OCI-LY1 (cell line): Measurements from ENCODE around the gene KRT28.

Experiments used
- H2AFZ ChIP-seq: fragments of 200-600 bp; sonication (generic), shearing (Covaris generic); 2 replicates; pipeline ENCODE4 v1.6.0; 2014; ENCODE audit warnings: antibody characterized with exemption, mild to moderate bottlenecking, low read length
- H3F3A ChIP-seq: fragments of 200-600 bp; sonication (generic), shearing (Covaris generic); 2 replicates; pipeline ENCODE4 v1.6.0; 2014; ENCODE audit warnings: mild to moderate bottlenecking, antibody characterized with exemption, low read length, moderate library complexity; ENCODE audit not compliant: insufficient read depth
- H3K27ac ChIP-seq: fragments of 200-600 bp; sonication (generic); 2 replicates; pipeline ENCODE4 v1.5.1; 2014; ENCODE audit warnings: low read length, mixed run types, mild to moderate bottlenecking, low read depth; ENCODE audit not compliant: poor library complexity, severe bottlenecking
- H3K27me3 ChIP-seq: fragments of 200-600 bp; sonication (generic); 2 replicates; pipeline ENCODE4 v1.6.0; 2014; ENCODE audit warnings: antibody characterized with exemption, mild to moderate bottlenecking, low read length, moderate library complexity; ENCODE audit not compliant: insufficient read depth
- H3K36me3 ChIP-seq: fragments of 200-600 bp; sonication (generic); 2 replicates; pipeline ENCODE4 v1.6.1; 2014; ENCODE audit warnings: mild to moderate bottlenecking, antibody characterized with exemption, low read length, moderate library complexity, mixed read lengths; ENCODE audit not compliant: insufficient read depth
- H3K4me1 ChIP-seq: fragments of 200-600 bp; sonication (generic); 2 replicates; pipeline ENCODE4 v1.5.1; 2014; ENCODE audit warnings: mild to moderate bottlenecking, low read length, moderate library complexity; ENCODE audit not compliant: insufficient read depth, severe bottlenecking
- H3K4me2 ChIP-seq: fragments of 200-600 bp; sonication (generic), shearing (Covaris generic); 2 replicates; pipeline ENCODE4 v1.6.1; 2014; ENCODE audit warnings: low read length
- H3K4me3 ChIP-seq: fragments of 200-600 bp; sonication (generic); 2 replicates; pipeline ENCODE4 v1.5.1; 2014; ENCODE audit warnings: low read length, low read depth, mild to moderate bottlenecking, mixed read lengths; ENCODE audit not compliant: poor library complexity, severe bottlenecking
- H3K79me2 ChIP-seq: fragments of 200-600 bp; shearing (Covaris generic); 2 replicates; pipeline ENCODE4 v1.6.1; 2016; ENCODE audit warnings: mixed run types, low read length, mixed read lengths; ENCODE audit not compliant: insufficient read depth
- H3K9ac ChIP-seq: fragments of 200-600 bp; sonication (generic), shearing (Covaris generic); 2 replicates; pipeline ENCODE4 v1.6.1; 2014; ENCODE audit warnings: mild to moderate bottlenecking, low read length, mixed read lengths
- H3K9me2 ChIP-seq: fragments of 200-600 bp; sonication (generic), shearing (Covaris generic); 2 replicates; pipeline ENCODE4 v1.6.1; 2014; ENCODE audit warnings: low read depth, mild to moderate bottlenecking, low read length, mixed read lengths
- H3K9me3 ChIP-seq: fragments of 200-600 bp; shearing (Covaris generic); 2 replicates; pipeline ENCODE4 v1.6.1; 2014; ENCODE audit warnings: low read length, mixed read lengths
- H4K20me1 ChIP-seq: fragments of 200-600 bp; sonication (generic), shearing (Covaris generic); 2 replicates; pipeline ENCODE4 v1.6.0; 2016; ENCODE audit warnings: mild to moderate bottlenecking, low read length; ENCODE audit not compliant: insufficient read depth
- CTCF ChIP-seq: fragments of 200-600 bp; sonication (generic), shearing (Covaris generic); IDR thresholded peaks from 2 replicates; pipeline ENCODE4 v1.5.1; 2017; ENCODE audit warnings: mild to moderate bottlenecking, antibody characterized with exemption, low read length, moderate library complexity, mixed read lengths
- EZH2 ChIP-seq: fragments of 200-600 bp; sonication (generic), shearing (Covaris generic); IDR thresholded peaks from 2 replicates; pipeline ENCODE4 v1.8.0; 2017; ENCODE audit warnings: borderline replicate concordance, mixed run types, mild to moderate bottlenecking, antibody characterized with exemption, low read length, moderate library complexity, mixed read lengths

KRT28 gene

GRCh38 chr17:40795019-40795667, 4.6 kb downstream of the KRT28 start:
- Histone ChIP-seq H3K4me3 (no peak overlapping the region), H2AFZ (no peak overlapping the region), H3K36me3 (no peaks in the 10 kb centered on the region), H3K4me1 (no peaks in the 10 kb centered on the region), H3K27me3 (no peaks in the 10 kb centered on the region; the same call in 1 of the 2 replicates), H3K4me2 (no peak overlapping the region), H3F3A (no peaks in the 10 kb centered on the region), H3K9ac (no peak overlapping the region), H4K20me1 (no peaks in the 10 kb centered on the region), H3K79me2 (no peaks in the 10 kb centered on the region), H3K27ac (no peak overlapping the region), H3K9me3 (no peaks in the 10 kb centered on the region), H3K9me2 (no peaks in the 10 kb centered on the region)
- TF ChIP-seq EZH2 (no peak), CTCF (no peak)

GRCh38 chr17:40794466-40794865, 5.3 kb downstream of the KRT28 start:
- no peaks in the 10 kb centered on the region for H3K4me1 ChIP-seq
- TF ChIP-seq EZH2 (no peak), CTCF (no peak)

GRCh38 chr17:40793832-40794231, 5.9 kb downstream of the KRT28 start:
- H2AFZ ChIP-seq = no peak overlapping the region
- H4K20me1 ChIP-seq = no peaks in the 10 kb centered on the region
- no peaks in the 10 kb centered on the region for H3K9me2 ChIP-seq
- H3K27ac ChIP-seq = no peak overlapping the region
- no peak overlapping the region for H3K4me2 ChIP-seq
- H3K36me3 ChIP-seq = no peaks in the 10 kb centered on the region
- no peaks in the 10 kb centered on the region; the same call in 1 of the 2 replicates for H3K27me3 ChIP-seq
- H3K4me1 ChIP-seq = no peaks in the 10 kb centered on the region
- TF ChIP-seq EZH2 (no peak), CTCF (no peak)
- H3K9ac ChIP-seq = no peak overlapping the region
- no peak overlapping the region for H3K4me3 ChIP-seq
- no peaks in the 10 kb centered on the region for H3F3A ChIP-seq
- no peaks in the 10 kb centered on the region for H3K9me3 ChIP-seq
- H3K79me2 ChIP-seq = no peaks in the 10 kb centered on the region

More at GRCh38 chr17:40794466-40794865, 5.3 kb downstream of the KRT28 start:
- Histone ChIP-seq H2AFZ (no peak overlapping the region), H3K9me2 (no peaks in the 10 kb centered on the region), H3K9me3 (no peaks in the 10 kb centered on the region), H3K79me2 (no peaks in the 10 kb centered on the region), H3K4me3 (no peak overlapping the region), H3K9ac (no peak overlapping the region), H3K27me3 (no peaks in the 10 kb centered on the region; the same call in 1 of the 2 replicates), H3F3A (no peaks in the 10 kb centered on the region), H3K36me3 (no peaks in the 10 kb centered on the region), H4K20me1 (no peaks in the 10 kb centered on the region), H3K27ac (no peak overlapping the region), H3K4me2 (no peak overlapping the region)
